ENCODE measurements around the gene AP4S1. TPM values are rescaled to one million over a fixed set of nuclear protein-coding genes. Genes with fewer than 3 reads are reported as not detected.

AP4S1 gene
- total and polyA plus RNA-seq, 2 of the 8 experiments (the other 6 are each of a cell fraction or from before 2014, with no cell fraction given): 2.8 to 9.9 TPM

DNA sequence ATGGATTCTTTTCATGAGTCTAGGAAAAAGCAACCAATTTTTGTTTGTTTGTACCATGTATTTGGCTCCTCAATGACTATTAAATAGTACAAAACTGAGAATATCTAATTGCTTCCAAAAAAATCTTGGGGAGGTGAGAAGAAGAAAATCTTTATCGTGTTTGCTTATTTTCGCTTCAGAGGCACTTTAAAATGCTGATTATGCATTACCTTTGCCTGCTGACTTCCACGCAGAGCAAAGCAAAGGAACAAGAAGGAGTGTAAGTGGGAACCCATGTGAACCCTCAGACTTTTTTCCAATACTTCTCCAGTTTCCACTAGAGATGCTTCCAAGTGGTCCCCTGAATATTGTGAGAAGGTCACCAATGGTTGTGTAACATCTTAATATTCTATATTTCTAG is 43.9 kb downstream of the AP4S1 start:
- Histone ChIP-seq H3K9me3 (ENCODE audit: insufficient read depth in 2 of 2, low read depth in 1 of 2, low read length in 1 of 2) (no peaks in the 10 kb centered on the region), H4K91ac (replicated peaks; ENCODE audit: insufficient read length, low read length) (no peak overlapping the region), H4K5ac (ENCODE audit: insufficient read length, low read depth, low read length) (no peak overlapping the region), H3K4me2 (ENCODE audit: insufficient read depth in 1 of 2, low read depth in 2 of 2, low read length in 2 of 2) (no peak overlapping the region), H2BK5ac (ENCODE audit: low read depth, low read length) (no peak overlapping the region), H3K4me3 (ENCODE audit: extremely low read depth in 1 of 4, insufficient read depth in 2 of 4, low read depth in 3 of 4, low read length in 4 of 4) (no peak overlapping the region), H3K23me2 (ENCODE audit: low read depth, low read length) (no peaks in the 10 kb centered on the region), H3K36me3 (ENCODE audit: control insufficient read depth in 2 of 4, insufficient read depth in 4 of 4, low read length in 3 of 4) (peaks cover 0 to 2% (median 0%) of the 10 kb centered on the region in 4 experiments; a peak in 1 of 8 replicates), H3K14ac (ENCODE audit: insufficient read length) (no peak overlapping the region), H3K9ac (replicated peaks in 1 of 4; ENCODE audit: extremely low read depth in 1 of 4, low read depth in 3 of 4, low read length in 3 of 4) (no peak overlapping the region), H3K56ac (replicated peaks; ENCODE audit: insufficient read length, low read depth, low read length) (no peak overlapping the region), H2BK20ac (ENCODE audit: low read length) (no peak overlapping the region), H2AK5ac (ENCODE audit: low read depth, low read length) (no peak overlapping the region), H3K4me1 (replicated peaks in 1 of 4; ENCODE audit: control insufficient read depth in 3 of 4, insufficient read depth in 4 of 4, low read length in 3 of 4) (no peaks in the 10 kb centered on the region), H3K18ac (ENCODE audit: extremely low read depth, low read length) (no peak overlapping the region), H3K27ac (ENCODE audit: low read depth, low read length) (no peak overlapping the region), H3K23ac (ENCODE audit: insufficient read length) (no peak overlapping the region), H2AFZ (ENCODE audit: low read length) (no peak overlapping the region), H3K4ac (replicated peaks; ENCODE audit: insufficient read length, low read depth, low read length) (no peak overlapping the region), H3K79me1 (ENCODE audit: low read depth, low read length) (no peaks in the 10 kb centered on the region), H3K79me2 (ENCODE audit: control insufficient read depth in 1 of 2, insufficient read depth in 2 of 2, low read length in 2 of 2) (no peaks in the 10 kb centered on the region), H4K8ac (ENCODE audit: extremely low read depth, insufficient read depth, low read length) (no peak overlapping the region), H2BK12ac (ENCODE audit: low read depth, low read length) (no peak overlapping the region), H4K20me1 (replicated peaks in 1 of 2; ENCODE audit: control insufficient read depth in 1 of 2, insufficient read depth in 2 of 2, low read length in 2 of 2) (no peaks in the 10 kb centered on the region), H3K27me3 (replicated peaks in 1 of 4; ENCODE audit: control insufficient read depth in 3 of 4, extremely low read depth in 1 of 4, insufficient read depth in 3 of 4, low read length in 3 of 4) (no peaks in the 10 kb centered on the region), H2BK15ac (ENCODE audit: low read length) (no peak overlapping the region), H2BK120ac (replicated peaks; ENCODE audit: low read depth, low read length) (no peak overlapping the region)
- 88% methylated on average over 3 of the region's 3 CpGs; no CpG with 5 or more reads in 1 of the 2 experiments for WGBS, 2 experiments (ENCODE audit: extremely low coverage in 1 of 2, insufficient coverage in 1 of 2, insufficient read length in 1 of 2, insufficient replicate concordance in 2 of 2, low coverage in 1 of 2, low lambda C conversion rate in 2 of 2, missing lambda C conversion rate in 1 of 2)
- ChIA-PET CTCF (ENCODE audit: partially characterized antibody) (interaction anchor here (1.1 to 1.2 kb wide), 2 partner anchors 11 to 13 kb away, joined by 3 to 5 read pairs; no protein-coding TSS in a partner anchor), POLR2A (ENCODE audit: partially characterized antibody) (no interaction called here)
- FAIRE-seq: no peak
- DNase-seq (ENCODE audit: low read depth in 1 of 2, low spot score in 2 of 2): no peak
- TF ChIP-seq RBBP5 (IDR thresholded peaks at IDR 0.05; ENCODE audit: borderline replicate concordance, low read depth, low read length): no peak
- no peak for TF ChIP-seq GTF2F1 (IDR thresholded peaks at IDR 0.05; ENCODE audit: borderline replicate concordance, low read depth, low read length)
- TF ChIP-seq FOSL1 (IDR thresholded peaks at IDR 0.05; ENCODE audit: insufficient read depth, low read depth, low read length): no peak
